ENCODE measurements around the gene CNTNAP3B.
"Not testable (repeated sequence)": the region's sequence is repeated elsewhere in the genome, so short reads cannot be mapped to it uniquely, and the experiment has no call there.

Gene CNTNAP3B

DNA sequence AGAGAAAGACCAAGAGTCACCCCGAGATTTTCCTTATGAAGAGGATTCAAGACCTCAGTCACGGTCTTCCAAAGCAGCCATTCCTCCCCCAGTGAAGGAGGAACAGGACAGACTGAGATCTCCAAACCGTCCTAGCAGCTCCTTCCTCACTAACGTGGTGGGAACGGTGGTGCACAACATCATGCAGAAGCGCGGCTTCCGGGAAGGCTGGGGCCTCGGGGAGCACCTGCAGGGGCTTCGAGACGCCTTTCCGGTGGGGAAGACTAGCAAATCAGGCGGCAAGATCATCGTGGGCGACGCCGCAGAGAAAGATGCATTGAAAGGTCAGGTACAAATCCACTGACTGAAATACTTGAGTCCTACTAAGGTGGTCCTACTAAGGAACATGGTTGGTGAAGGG lies 154.3 kb downstream of the CNTNAP3B start:
- DNase-seq = not testable (repeated sequence)

DNA sequence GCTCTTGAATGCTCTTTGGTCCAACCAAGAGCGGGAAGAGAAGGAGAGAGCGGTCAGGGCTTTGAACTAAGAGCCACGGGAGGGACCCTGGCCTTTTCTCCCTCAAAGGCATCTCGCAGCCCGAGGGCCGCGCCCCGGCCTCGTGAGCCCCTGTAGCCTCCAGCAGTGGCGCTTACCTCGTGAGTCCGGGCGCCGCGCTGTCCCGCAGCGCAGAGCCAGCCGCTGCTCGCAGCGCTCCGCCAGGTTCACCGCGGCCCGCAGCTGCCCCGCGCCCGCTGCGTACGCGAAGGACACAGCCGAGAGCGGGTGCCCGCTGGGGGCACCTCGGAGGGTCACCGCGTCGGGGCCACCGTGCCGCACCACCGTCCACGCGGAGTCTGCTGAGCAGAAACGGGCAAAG lies 176.2 kb downstream of the CNTNAP3B start:
- not testable (repeated sequence) for DNase-seq

DNA sequence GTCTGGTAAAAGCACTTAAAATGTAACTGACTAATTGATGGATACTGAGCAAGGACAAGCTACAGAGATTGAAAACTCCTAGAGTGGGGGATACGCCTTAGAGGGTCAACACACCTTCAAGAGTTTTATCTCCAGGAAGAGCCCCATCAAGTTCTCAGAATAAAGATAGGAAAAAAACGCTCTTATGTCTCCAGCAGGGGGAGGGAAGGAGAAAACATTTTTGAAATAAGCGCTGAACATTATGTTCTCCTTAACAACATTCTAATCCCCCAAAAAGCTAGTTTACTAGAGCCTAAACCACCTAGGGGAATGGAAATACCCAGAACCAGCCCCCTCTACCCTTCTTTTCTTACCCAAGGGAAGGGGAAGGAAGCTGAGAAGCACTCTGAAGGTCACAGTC lies 187.5 kb downstream of the CNTNAP3B start:
- not testable (repeated sequence) for DNase-seq

DNA sequence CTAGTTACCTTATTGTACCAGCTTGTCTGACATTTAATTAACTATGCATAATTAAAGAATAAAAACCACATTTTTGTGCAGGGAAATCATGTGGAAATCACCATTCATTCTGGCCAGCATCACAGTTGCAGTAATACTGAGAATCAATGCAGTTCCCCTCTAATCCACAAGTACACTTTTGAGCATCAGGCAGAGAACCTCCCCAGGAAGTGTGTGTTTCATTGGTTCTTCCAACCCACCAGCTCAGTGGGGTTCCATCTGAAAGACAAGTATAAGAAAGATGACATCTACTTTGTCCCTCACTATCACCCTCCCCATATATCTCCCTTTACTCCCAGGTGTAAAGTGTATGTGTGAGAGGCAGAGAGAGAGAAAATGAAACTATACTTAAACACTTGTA lies 191.1 kb downstream of the CNTNAP3B start:
- DNase-seq = not testable (repeated sequence)

DNA sequence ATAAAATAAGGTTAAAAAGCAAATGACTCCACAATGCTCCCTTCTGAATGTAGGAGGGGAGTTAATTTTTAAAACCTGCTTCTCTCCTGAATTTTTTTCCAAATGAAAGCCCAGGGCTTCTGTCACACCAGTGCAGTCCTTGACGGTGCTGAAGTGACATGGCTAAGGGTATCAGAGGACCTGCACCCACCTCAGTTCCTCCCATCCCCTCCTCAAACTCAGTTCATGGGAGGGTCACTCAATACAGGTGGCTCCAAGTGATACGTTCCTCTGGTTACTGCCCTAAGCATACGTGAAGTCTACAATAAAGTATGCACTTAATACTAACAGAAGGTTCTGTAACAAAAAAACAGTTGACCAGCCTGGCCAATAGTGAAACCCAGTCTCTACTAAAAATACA lies 193.5 kb downstream of the CNTNAP3B start:
- not testable (repeated sequence) for DNase-seq

DNA sequence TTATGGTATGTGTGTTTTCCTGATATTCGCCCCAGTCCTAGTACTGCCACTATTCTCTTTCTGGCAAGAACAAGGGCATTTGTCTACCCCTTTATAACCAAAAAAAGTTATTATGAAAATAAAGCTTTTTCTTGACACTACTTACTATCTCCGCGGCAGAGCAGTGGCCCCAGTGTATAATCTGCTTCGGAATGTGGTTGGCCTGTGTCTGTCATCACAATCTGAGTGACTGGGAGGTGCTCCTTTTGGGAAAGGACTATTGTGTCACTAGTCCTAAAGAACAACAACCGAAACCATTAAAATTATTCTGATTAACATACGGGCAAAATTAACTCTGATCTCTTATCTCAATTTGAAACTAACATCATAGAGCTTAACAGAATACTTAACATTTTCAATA lies 200.1 kb downstream of the CNTNAP3B start:
- not testable (repeated sequence) for DNase-seq

DNA sequence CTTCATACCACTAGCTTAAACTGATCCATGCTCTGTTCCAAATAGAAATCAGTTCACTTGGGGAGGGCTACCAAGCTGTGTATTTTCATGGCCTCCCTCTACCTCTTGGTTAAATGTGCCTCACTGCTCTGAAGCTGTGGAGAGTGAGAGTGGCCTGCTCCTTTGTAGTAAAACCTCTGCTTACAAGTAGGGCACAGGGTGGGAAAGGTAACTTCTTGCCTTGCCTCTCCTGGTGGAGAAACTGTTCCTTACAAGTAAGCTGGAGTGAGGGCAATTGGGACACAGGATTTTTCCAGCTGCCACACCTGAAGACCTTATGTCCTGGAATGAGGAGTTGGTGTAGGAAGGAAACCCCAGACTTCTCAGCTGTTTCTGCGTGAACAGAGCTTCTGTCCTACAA lies 211.9 kb downstream of the CNTNAP3B start:
- not testable (repeated sequence) for DNase-seq

DNA sequence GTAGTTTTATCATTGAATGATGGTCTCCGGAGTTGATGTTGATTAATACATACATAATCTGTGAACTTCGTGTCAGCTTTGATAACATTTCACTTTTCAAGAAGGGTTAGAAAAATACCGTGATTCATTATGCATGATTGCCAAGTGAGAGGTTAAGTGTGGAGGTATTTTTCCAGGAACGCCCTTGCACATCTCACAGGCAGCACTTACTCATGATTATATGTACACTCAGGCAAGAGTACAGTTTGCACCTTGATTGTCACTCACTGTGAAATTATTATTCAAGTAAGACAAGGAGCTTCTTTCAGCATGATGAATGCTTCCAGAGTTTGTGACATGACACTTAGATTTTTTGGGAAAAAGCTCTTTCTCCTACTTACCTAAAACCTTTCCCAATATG lies 223.7 kb downstream of the CNTNAP3B start:
- not testable (repeated sequence) for DNase-seq

DNA sequence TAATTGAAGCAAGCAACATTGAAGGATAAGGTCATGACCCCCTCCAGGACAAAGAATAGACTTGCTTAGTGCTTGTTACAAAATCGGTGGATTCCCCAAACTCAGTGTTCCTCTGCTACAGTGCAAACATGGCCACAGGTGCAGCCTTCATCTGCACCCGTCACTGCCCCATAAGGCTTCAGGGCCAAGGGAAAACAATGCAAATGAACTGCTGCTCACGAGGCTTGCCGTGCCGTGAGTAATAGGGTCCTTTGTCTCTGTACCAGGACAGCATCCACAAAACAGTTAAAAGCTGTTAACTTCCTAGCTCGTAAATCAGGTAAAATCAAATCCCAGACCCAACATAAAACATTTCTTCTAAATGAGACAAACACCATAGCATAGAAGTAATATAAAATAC lies 226.5 kb downstream of the CNTNAP3B start:
- DNase-seq = not testable (repeated sequence)

DNA sequence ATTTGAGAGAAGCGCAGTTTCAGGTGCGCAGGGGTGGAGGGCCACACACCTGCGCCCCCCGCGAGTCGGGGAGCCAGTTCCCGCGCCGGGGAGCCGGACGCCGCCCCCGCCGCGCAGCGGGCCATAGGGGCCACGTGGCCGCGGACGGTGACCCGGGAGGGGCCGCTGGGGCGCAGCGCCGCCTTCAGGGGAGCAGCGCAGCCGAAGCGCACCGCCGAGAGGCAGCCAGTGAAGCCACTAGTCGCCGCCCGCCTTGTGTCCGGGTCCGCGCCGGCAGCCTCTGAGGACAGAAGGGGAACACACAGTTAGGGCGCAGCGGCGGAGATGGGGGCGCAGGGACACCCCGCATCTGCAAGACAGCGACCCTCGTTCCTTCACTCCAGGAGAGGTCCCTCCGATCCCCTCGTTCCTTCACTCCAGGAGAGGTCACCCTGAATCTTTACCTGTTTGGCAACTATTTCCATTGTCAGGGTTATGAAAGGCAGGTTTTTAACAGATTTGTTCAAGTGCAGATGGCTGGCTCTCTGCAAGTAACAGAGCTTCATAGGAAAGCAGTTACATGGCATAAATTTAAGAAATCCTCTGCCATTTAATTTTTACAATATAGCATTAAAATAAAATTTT lies 230.4 kb downstream of the CNTNAP3B start:
- DNase-seq = not testable (repeated sequence)

DNA sequence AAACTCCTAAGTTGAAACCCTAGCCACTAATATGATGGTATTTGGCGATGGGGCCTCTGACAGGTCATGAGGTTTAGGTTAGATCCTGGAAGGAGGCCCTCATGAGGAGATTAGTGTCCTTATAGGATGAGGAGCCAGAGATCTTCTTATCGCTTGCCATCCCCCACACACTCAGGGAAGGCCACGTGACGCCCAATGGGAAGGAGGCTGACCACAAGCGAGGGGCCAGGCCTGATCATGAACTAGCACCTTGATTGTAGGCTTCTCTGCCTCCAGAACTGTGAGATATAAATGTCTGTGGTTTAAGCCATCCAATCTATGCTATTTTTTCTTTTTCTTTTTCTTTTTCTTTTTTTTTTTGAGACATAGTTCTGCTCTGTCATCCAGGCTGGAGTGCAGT lies 254.7 kb downstream of the CNTNAP3B start:
- not testable (repeated sequence) for DNase-seq

DNA sequence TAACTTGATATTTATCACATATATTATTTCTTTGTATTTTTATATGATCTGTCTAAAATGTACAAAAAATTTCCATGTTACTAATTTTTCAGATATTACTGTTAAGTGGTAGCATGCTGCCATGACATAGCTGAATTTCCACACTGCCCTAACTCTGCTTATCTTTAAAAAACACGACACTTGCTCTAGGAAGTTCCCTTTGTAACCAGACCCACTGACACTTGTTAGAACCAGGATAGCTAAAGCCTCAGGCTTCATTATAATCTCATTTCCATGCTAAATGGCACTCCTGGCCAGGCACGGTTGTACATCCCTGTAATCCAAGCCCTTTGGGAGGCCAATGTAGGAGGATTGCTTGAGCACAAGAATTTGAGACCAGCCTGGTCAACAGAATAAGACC lies 273.8 kb downstream of the CNTNAP3B start:
- not testable (repeated sequence) for DNase-seq

DNA sequence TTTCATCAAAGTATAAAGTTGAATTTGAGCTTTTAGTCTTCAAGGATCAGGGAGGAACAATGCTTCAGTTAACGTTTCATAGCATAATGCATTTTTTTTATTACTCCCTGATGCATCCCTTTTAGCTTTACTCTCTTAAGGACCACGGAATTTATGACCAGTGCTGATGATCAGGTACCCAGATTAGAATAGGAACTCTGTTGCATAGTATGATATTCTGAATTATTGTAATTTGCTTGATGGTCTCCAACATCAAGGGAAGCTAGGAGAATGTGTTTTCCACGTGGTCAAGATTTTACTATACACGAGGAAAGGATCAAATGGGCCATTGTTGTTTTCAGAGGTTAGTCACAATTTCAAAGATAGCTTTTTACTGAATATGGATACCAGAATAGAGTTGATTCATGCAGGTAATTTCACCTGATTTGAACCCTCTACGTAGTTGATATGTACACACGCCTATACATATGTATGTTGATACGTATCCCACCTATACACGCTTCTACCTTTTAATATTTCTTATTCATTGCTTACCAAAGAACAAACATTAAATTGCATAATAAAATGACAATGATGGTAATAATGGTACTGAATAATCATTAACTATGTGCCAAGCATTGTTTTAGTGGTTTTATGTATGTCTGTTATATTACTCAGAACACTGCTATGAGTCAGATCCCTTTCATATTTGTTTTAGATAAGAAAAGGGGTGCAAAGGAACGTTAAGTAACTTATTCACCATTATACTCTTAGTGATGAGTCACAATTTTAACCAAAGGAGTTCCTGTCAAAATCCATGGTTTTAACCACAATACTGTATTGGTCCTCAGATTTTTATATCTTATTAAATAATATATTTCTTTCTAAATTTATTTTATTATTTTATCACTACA lies 277.1 kb downstream of the CNTNAP3B start:
- not testable (repeated sequence) for DNase-seq

DNA sequence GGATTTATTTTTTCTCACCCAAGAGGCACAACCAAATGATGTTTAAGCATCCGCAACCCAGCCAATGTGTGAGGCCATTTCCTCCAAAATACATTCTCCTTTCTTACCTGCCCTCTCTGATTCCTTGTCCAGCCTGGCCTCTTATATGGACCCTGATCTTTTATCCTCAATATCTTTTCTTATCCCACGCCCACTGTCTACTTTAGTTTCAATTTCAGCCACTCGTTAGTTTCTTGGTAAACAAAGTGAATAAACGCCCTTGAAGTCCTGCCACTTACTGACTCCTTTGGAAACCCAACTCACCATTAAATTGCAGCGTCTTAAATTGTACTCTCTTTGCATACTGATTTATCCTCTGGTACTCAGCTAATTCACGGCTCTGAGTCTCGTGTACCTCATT lies 281.4 kb downstream of the CNTNAP3B start:
- not testable (repeated sequence) for DNase-seq

Measured in activated CD4-positive, alpha-beta T cell treated with anti-CD3 and anti-CD28 coated beads for 1 hour (primary cell).